Loucy (cell line): Measurements from ENCODE around the gene LAPTM5.

Source experiments
- H2AFZ ChIP-seq: fragments of 200-600 bp; sonication (generic); 2 replicates; pipeline ENCODE4 v1.6.0; 2016; ENCODE audit warnings: antibody characterized with exemption, mild to moderate bottlenecking, low read length, moderate library complexity
- H3F3A ChIP-seq: fragments of 200-600 bp; 2 replicates; pipeline ENCODE4 v1.6.0; 2016; ENCODE audit warnings: antibody characterized with exemption, low read depth, mild to moderate bottlenecking
- H3K27me3 ChIP-seq: fragments of 200-600 bp; sonication (generic); 2 replicates; pipeline ENCODE4 v1.6.1; 2014; ENCODE audit warnings: low read length, mild to moderate bottlenecking; ENCODE audit not compliant: insufficient read depth, poor library complexity, severe bottlenecking
- H3K36me3 ChIP-seq: fragments of 200-600 bp; sonication (generic); 2 replicates; pipeline ENCODE4 v1.6.1; 2016; ENCODE audit warnings: low read length; ENCODE audit not compliant: insufficient read depth
- H3K4me1 ChIP-seq: fragments of 200-600 bp; sonication (generic); 2 replicates; pipeline ENCODE4 v1.5.1; 2014; ENCODE audit warnings: low read length, mild to moderate bottlenecking; ENCODE audit not compliant: insufficient read depth, poor library complexity, severe bottlenecking
- H3K4me2 ChIP-seq: fragments of 200-600 bp; sonication (generic); 2 replicates; pipeline ENCODE4 v1.6.0; 2014; ENCODE audit warnings: antibody characterized with exemption, low read length, low read depth, mild to moderate bottlenecking; ENCODE audit not compliant: poor library complexity, severe bottlenecking
- H3K4me3 ChIP-seq: fragments of 200-600 bp; sonication (generic); 2 replicates; pipeline ENCODE4 v1.5.1; 2014; ENCODE audit warnings: low read length, mild to moderate bottlenecking, mixed read lengths; ENCODE audit not compliant: poor library complexity, severe bottlenecking
- H3K79me2 ChIP-seq: fragments of 200-600 bp; sonication (generic); 2 replicates; pipeline ENCODE4 v1.6.1; 2014; ENCODE audit warnings: low read length; ENCODE audit not compliant: insufficient read depth
- H3K9ac ChIP-seq: fragments of 200-600 bp; sonication (generic); 2 replicates; pipeline ENCODE4 v1.6.0; 2014; ENCODE audit warnings: mild to moderate bottlenecking, low read depth, low read length, moderate library complexity; ENCODE audit not compliant: poor library complexity, severe bottlenecking
- H3K9me2 ChIP-seq: fragments of 200-600 bp; sonication (generic); replicated peaks from 2 replicates; pipeline ENCODE4 v1.6.1; 2016; ENCODE audit warnings: low read depth, low read length, mixed read lengths
- H3K9me3 ChIP-seq: fragments of 200-600 bp; sonication (generic); 2 replicates; pipeline ENCODE4 v1.6.1; 2014; ENCODE audit warnings: mild to moderate bottlenecking, antibody characterized with exemption, low read length, low read depth; ENCODE audit not compliant: insufficient read depth
- H4K20me1 ChIP-seq: fragments of 200-600 bp; sonication (generic); 2 replicates; pipeline ENCODE4 v1.6.0; 2014; ENCODE audit warnings: antibody characterized with exemption, low read length, mild to moderate bottlenecking; ENCODE audit not compliant: insufficient read depth, poor library complexity, severe bottlenecking
- CTCF ChIP-seq: fragments of 200-600 bp; sonication (generic); conservative IDR thresholded peaks from 2 replicates; pipeline ENCODE4 v1.5.1; 2014; ENCODE audit warnings: mild to moderate bottlenecking, antibody characterized with exemption, low read length
- EZH2phosphoT487 ChIP-seq: fragments of 200-600 bp; IDR thresholded peaks from 2 replicates; pipeline ENCODE4 v1.6.1; 2018; ENCODE audit warnings: antibody characterized with exemption, mild to moderate bottlenecking, moderate library complexity, borderline replicate concordance

The LAPTM5 gene

GRCh38 chr1:30687886-30688285 lies 69.7 kb downstream of the LAPTM5 start:
- Histone ChIP-seq H3K27me3 (no peaks in the 10 kb centered on the region), H3K9me3 (no peaks in the 10 kb centered on the region), H3K4me1 (no peaks in the 10 kb centered on the region), H4K20me1 (no peaks in the 10 kb centered on the region), H2AFZ (no peak overlapping the region), H3K9me2 (no peaks in the 10 kb centered on the region), H3K79me2 (no peaks in the 10 kb centered on the region), H3K4me2 (no peak overlapping the region), H3K36me3 (no peaks in the 10 kb centered on the region), H3K9ac (no peak overlapping the region), H3F3A (no peaks in the 10 kb centered on the region), H3K4me3 (no peak overlapping the region)
- TF ChIP-seq CTCF: no peak
- TF ChIP-seq EZH2phosphoT487: no peak

GRCh38 chr1:30686236-30686935 lies 71.2 kb downstream of the LAPTM5 start:
- Histone ChIP-seq H3K9me2 (no peaks in the 10 kb centered on the region), H3K4me1 (no peaks in the 10 kb centered on the region), H3K27me3 (no peaks in the 10 kb centered on the region), H3K79me2 (no peaks in the 10 kb centered on the region), H2AFZ (no peak overlapping the region), H3K9me3 (no peaks in the 10 kb centered on the region), H3K9ac (no peak overlapping the region), H4K20me1 (no peaks in the 10 kb centered on the region), H3K4me3 (no peak overlapping the region), H3K36me3 (no peaks in the 10 kb centered on the region), H3F3A (no peaks in the 10 kb centered on the region), H3K4me2 (no peak overlapping the region)
- no peak for TF ChIP-seq CTCF
- TF ChIP-seq EZH2phosphoT487: no peak

GRCh38 chr1:30685796-30686165 lies 71.8 kb downstream of the LAPTM5 start:
- no peaks in the 10 kb centered on the region for H4K20me1 ChIP-seq
- no peak overlapping the region for H3K4me2 ChIP-seq
- H2AFZ ChIP-seq: no peak overlapping the region
- H3K4me1 ChIP-seq: no peaks in the 10 kb centered on the region
- TF ChIP-seq EZH2phosphoT487 (no peak), CTCF (no peak)
- no peaks in the 10 kb centered on the region for H3K27me3 ChIP-seq
- H3K9me2 ChIP-seq: no peaks in the 10 kb centered on the region
- H3K9me3 ChIP-seq: no peaks in the 10 kb centered on the region
- no peaks in the 10 kb centered on the region for H3F3A ChIP-seq
- no peak overlapping the region for H3K4me3 ChIP-seq
- no peak overlapping the region for H3K9ac ChIP-seq
- H3K36me3 ChIP-seq: no peaks in the 10 kb centered on the region
- H3K79me2 ChIP-seq: no peaks in the 10 kb centered on the region
